ENCODE measurements around the gene ALLC. TPM values are rescaled to one million over a fixed set of nuclear protein-coding genes. Genes with fewer than 3 reads are reported as not detected.

ALLC gene
- total RNA-seq, 4 donors from 2014 or later, result not detected

- peaks cover 19% of the 10 kb centered on the region for H3K27me3 ChIP-seq
- peaks cover 0 to 4% (median 0%) of the 10 kb centered on the region in 4 donors for H3K4me1 ChIP-seq
- in situ Hi-C loops (cut with MboI; ENCODE audit: low pct_ligation_motif_present in 1 of 4, low pct_unique_long_range_greater_than_20kb in 1 of 4, low sequenced_read_pairs in 3 of 4) (no loop called here), intact Hi-C loops (cut with DNase I; ENCODE audit: low total_unique reads) (no loop called here)
- DNase-seq, result no peak
- TF ChIP-seq POLR2AphosphoS5 (IDR thresholded peaks at IDR 0.05) (no peak), EP300 (IDR thresholded peaks at IDR 0.05; ENCODE audit: low read depth) (no peak), CTCF (IDR thresholded peaks at IDR 0.05) (no peak)
- no peaks in the 10 kb centered on the region for H3K36me3 ChIP-seq
- H3K4me3 ChIP-seq, result no peak overlapping the region
- 93 to 95% methylated on average over 5 of the region's 5 CpGs for WGBS, 2 donors (ENCODE audit: low coverage in 1 of 2)
- H3K9me3 ChIP-seq, result no peaks in the 10 kb centered on the region
- H3K27ac ChIP-seq, result no peak overlapping the region
Measured at GRCh38 chr2:3701071-3701470, 43.1 kb downstream of the ALLC start.

GRCh38 chr2:3703236-3703756 is 45.3 kb downstream of the ALLC start, which contains the start of gene DCDC2C:
Gene DCDC2C, plus strand, starts transcription at chr2:3703575. Its CDS starts 177 bp downstream, at chr2:3703752.
- Histone ChIP-seq H3K36me3 (no peaks in the 10 kb centered on the region), H3K9me3 (no peaks in the 10 kb centered on the region), H3K27ac (no peak within 1 kb of the TSS), H3K27me3 (peaks cover 21% of the 10 kb centered on the region), H3K4me3 (no peak within 1 kb of the TSS), H3K4me1 (peaks cover 0 to 4% (median 0%) of the 10 kb centered on the region in 4 donors)
- in situ Hi-C loops (cut with MboI; ENCODE audit: low pct_ligation_motif_present in 1 of 4, low pct_unique_long_range_greater_than_20kb in 1 of 4, low sequenced_read_pairs in 3 of 4), result no loop called here
- no peak for TF ChIP-seq EP300 (IDR thresholded peaks at IDR 0.05; ENCODE audit: low read depth)
- TF ChIP-seq CTCF (IDR thresholded peaks at IDR 0.05), result no peak
- no peak for TF ChIP-seq POLR2A (IDR thresholded peaks at IDR 0.05)
- no peak for TF ChIP-seq POLR2AphosphoS5 (IDR thresholded peaks at IDR 0.05)
- 49% methylated on average over 27 of the region's 60 CpGs; no CpG with 5 or more reads in 1 of the 2 donors for WGBS, 2 donors (ENCODE audit: low coverage in 1 of 2)
- no peak for DNase-seq
- intact Hi-C loops (cut with DNase I; ENCODE audit: low total_unique reads), result no loop called here

GRCh38 chr2:3703757-3704355 is 45.9 kb downstream of the ALLC start:
- H3K4me3 ChIP-seq, result no peak overlapping the region
- in situ Hi-C loops (cut with MboI; ENCODE audit: low pct_ligation_motif_present in 1 of 4, low pct_unique_long_range_greater_than_20kb in 1 of 4, low sequenced_read_pairs in 3 of 4), result no loop called here
- H3K36me3 ChIP-seq, result no peaks in the 10 kb centered on the region
- H3K27ac ChIP-seq, result no peak overlapping the region
- no peak for DNase-seq
- no peaks in the 10 kb centered on the region for H3K9me3 ChIP-seq
- peaks cover 0 to 4% (median 0%) of the 10 kb centered on the region in 4 donors for H3K4me1 ChIP-seq
- 72% methylated on average over 54 of the region's 73 CpGs; no CpG with 5 or more reads in 1 of the 2 donors for WGBS, 2 donors (ENCODE audit: low coverage in 1 of 2)
- TF ChIP-seq POLR2A (IDR thresholded peaks at IDR 0.05) (no peak), CTCF (IDR thresholded peaks at IDR 0.05) (no peak), EP300 (IDR thresholded peaks at IDR 0.05; ENCODE audit: low read depth) (no peak), POLR2AphosphoS5 (IDR thresholded peaks at IDR 0.05) (no peak)
- peaks cover 21% of the 10 kb centered on the region for H3K27me3 ChIP-seq
- intact Hi-C loops (cut with DNase I; ENCODE audit: low total_unique reads), result no loop called here

GRCh38 chr2:3704692-3705091 is 46.7 kb downstream of the ALLC start:
- Histone ChIP-seq H3K27ac (no peak overlapping the region), H3K4me1 (peaks cover 0 to 4% (median 0%) of the 10 kb centered on the region in 4 donors), H3K36me3 (no peaks in the 10 kb centered on the region), H3K4me3 (no peak overlapping the region), H3K9me3 (no peaks in the 10 kb centered on the region), H3K27me3 (peaks cover 21% of the 10 kb centered on the region)
- WGBS, 2 donors (ENCODE audit: low coverage in 1 of 2), result 53% methylated on average over 4 of the region's 6 CpGs; no CpG with 5 or more reads in 1 of the 2 donors
- intact Hi-C loops (cut with DNase I; ENCODE audit: low total_unique reads), result no loop called here
- DNase-seq, result no peak
- TF ChIP-seq EP300 (IDR thresholded peaks at IDR 0.05; ENCODE audit: low read depth) (no peak), POLR2A (IDR thresholded peaks at IDR 0.05) (no peak), CTCF (IDR thresholded peaks at IDR 0.05) (no peak), POLR2AphosphoS5 (IDR thresholded peaks at IDR 0.05) (no peak)
- in situ Hi-C loops (cut with MboI; ENCODE audit: low pct_ligation_motif_present in 1 of 4, low pct_unique_long_range_greater_than_20kb in 1 of 4, low sequenced_read_pairs in 3 of 4), result no loop called here

Data from transverse colon (tissue), 4 donors.